H9 (cell line): ENCODE data around the gene PPFIBP2. TPM values are rescaled to one million over a fixed set of nuclear protein-coding genes. Genes with fewer than 3 reads are reported as not detected.

Source experiments
- DNase-seq: peaks from one replicate; pipeline ENCODE4 v3.0.0-alpha.2; 2017
- H2AFZ ChIP-seq: one replicate; pipeline ENCODE4 v1.6.1; 2013; ENCODE audit warnings: mild to moderate bottlenecking, low read length, control low read depth, moderate library complexity
- H2AK5ac ChIP-seq: 2 replicates; pipeline ENCODE4 v1.6.1; 2013; ENCODE audit warnings: low read length, control low read depth, mixed read lengths; ENCODE audit not compliant: insufficient read length
- H2BK120ac ChIP-seq: one replicate; pipeline ENCODE4 v1.6.1; 2013; ENCODE audit warnings: low read depth, mild to moderate bottlenecking, low read length, control low read depth, inconsistent platforms; ENCODE audit not compliant: poor library complexity, severe bottlenecking
- H2BK12ac ChIP-seq: 2 replicates; pipeline ENCODE4 v1.6.1; 2013; ENCODE audit warnings: low read length, control low read depth, mixed read lengths, low read depth; ENCODE audit not compliant: insufficient read length
- H2BK15ac ChIP-seq: 2 replicates; pipeline ENCODE4 v1.6.1; 2013; ENCODE audit warnings: low read depth, low read length, control low read depth
- H2BK20ac ChIP-seq: one replicate; pipeline ENCODE4 v1.6.1; 2013; ENCODE audit warnings: low read depth, mild to moderate bottlenecking, low read length, control low read depth, inconsistent platforms; ENCODE audit not compliant: poor library complexity, severe bottlenecking
- H2BK5ac ChIP-seq: 2 replicates; pipeline ENCODE4 v1.6.1; 2013; ENCODE audit warnings: low read length, control low read depth, mixed read lengths; ENCODE audit not compliant: insufficient read length
- H3K14ac ChIP-seq: 2 replicates; pipeline ENCODE4 v1.6.1; 2013; ENCODE audit warnings: low read length, control low read depth; ENCODE audit not compliant: insufficient read depth
- H3K18ac ChIP-seq: 2 replicates; pipeline ENCODE4 v1.6.1; 2013; ENCODE audit warnings: low read depth, mild to moderate bottlenecking, mixed read lengths, low read length, control low read depth; ENCODE audit not compliant: insufficient read length
- H3K23ac ChIP-seq: 2 replicates; pipeline ENCODE4 v1.6.1; 2013; ENCODE audit warnings: low read length, control low read depth, mixed read lengths, low read depth; ENCODE audit not compliant: insufficient read length
- H3K23me2 ChIP-seq: 2 replicates; pipeline ENCODE4 v1.6.1; 2013; ENCODE audit warnings: low read depth, mild to moderate bottlenecking, mixed read lengths, low read length, control low read depth; ENCODE audit not compliant: insufficient read length, poor library complexity, severe bottlenecking
- H3K27ac ChIP-seq: 2 replicates; pipeline ENCODE4 v1.5.1; 2013; ENCODE audit warnings: low read length, control low read depth, mixed read lengths, low read depth; ENCODE audit not compliant: insufficient read length
- H3K27me3 ChIP-seq: 2 replicates; pipeline ENCODE4 v1.6.1; 2013; ENCODE audit warnings: low read length, control low read depth, inconsistent platforms; ENCODE audit not compliant: insufficient read depth
- H3K4ac ChIP-seq: 2 replicates; pipeline ENCODE4 v1.6.1; 2013; ENCODE audit warnings: low read depth, mild to moderate bottlenecking, control low read depth, inconsistent platforms, low read length, moderate library complexity
- H3K4me1 ChIP-seq: 2 replicates; pipeline ENCODE4 v1.6.1; 2013; ENCODE audit warnings: low read length, control low read depth, inconsistent platforms; ENCODE audit not compliant: insufficient read depth
- H3K4me2 ChIP-seq: 2 replicates; pipeline ENCODE4 v1.6.1; 2013; ENCODE audit warnings: low read length, control low read depth, mixed read lengths; ENCODE audit not compliant: insufficient read length, insufficient read depth
- H3K56ac ChIP-seq: 2 replicates; pipeline ENCODE4 v1.6.1; 2013; ENCODE audit warnings: low read depth, mild to moderate bottlenecking, mixed read lengths, low read length, control low read depth; ENCODE audit not compliant: insufficient read length
- H3K79me1 ChIP-seq: 2 replicates; pipeline ENCODE4 v1.6.1; 2013; ENCODE audit warnings: low read depth, mild to moderate bottlenecking, moderate library complexity, low read length, control low read depth, inconsistent platforms; ENCODE audit not compliant: insufficient read depth, poor library complexity, severe bottlenecking
- H3K79me2 ChIP-seq: 2 replicates; pipeline ENCODE4 v1.6.1; 2013; ENCODE audit warnings: low read length, control low read depth, inconsistent platforms; ENCODE audit not compliant: insufficient read depth
- H3K9ac ChIP-seq: 2 replicates; pipeline ENCODE4 v1.6.1; 2013; ENCODE audit warnings: low read length, control low read depth, mixed read lengths; ENCODE audit not compliant: insufficient read length; ENCODE audit errors: extremely low read depth
- H3K9me3 ChIP-seq: one replicate; pipeline ENCODE4 v1.6.1; 2013; ENCODE audit warnings: low read depth, low read length, inconsistent platforms; ENCODE audit not compliant: control insufficient read depth
- H3T11ph ChIP-seq: one replicate; pipeline ENCODE4 v1.6.1; 2013; ENCODE audit warnings: mild to moderate bottlenecking, low read length, control low read depth, inconsistent platforms
- H4K20me1 ChIP-seq: one replicate; pipeline ENCODE4 v1.6.1; 2013; ENCODE audit not compliant: control insufficient read depth, insufficient read length, insufficient read depth
- H4K5ac ChIP-seq: 2 replicates; pipeline ENCODE4 v1.6.1; 2013; ENCODE audit warnings: low read depth, mild to moderate bottlenecking, mixed read lengths, low read length, control low read depth; ENCODE audit not compliant: insufficient read length
- H4K8ac ChIP-seq: replicated peaks from 2 replicates; pipeline ENCODE4 v1.6.1; 2013; ENCODE audit warnings: low read length, control low read depth, mixed read lengths, low read depth; ENCODE audit not compliant: insufficient read length
- H4K91ac ChIP-seq: 2 replicates; pipeline ENCODE4 v1.6.1; 2013; ENCODE audit warnings: low read depth, mild to moderate bottlenecking, moderate library complexity, mixed read lengths, low read length, control low read depth; ENCODE audit not compliant: insufficient read length
- H3K27ac Mint-ChIP-seq, 3 experiments: 2 replicates in 2 of 3; 3 replicates in 1 of 3; pipeline ENCODE4 v1.8.0; 2020 to 2021; ENCODE audit warnings: mixed read lengths in 3 of 3, mild to moderate bottlenecking in 1 of 3, moderate library complexity in 1 of 3
- H3K27me3 Mint-ChIP-seq: 2 replicates; pipeline ENCODE4 v1.8.0; 2021; ENCODE audit warnings: low read depth, mild to moderate bottlenecking, moderate library complexity, mixed read lengths
- H3K36me3 Mint-ChIP-seq, 3 experiments: 2 replicates in 2 of 3; 3 replicates in 1 of 3; pipeline ENCODE4 v1.8.0; 2020 to 2021; ENCODE audit warnings: low read depth in 3 of 3, mixed read lengths in 3 of 3; ENCODE audit not compliant: insufficient read depth in 1 of 3
- H3K4me1 Mint-ChIP-seq, 2 experiments: 2 replicates each; pipeline ENCODE4 v1.8.0; 2020; ENCODE audit warnings: mixed read lengths in 2 of 2
- H3K4me3 Mint-ChIP-seq, 2 experiments: 2 replicates in 1 of 2; 3 replicates in 1 of 2; pipeline ENCODE4 v1.8.0; 2020 to 2021; ENCODE audit warnings: mild to moderate bottlenecking in 2 of 2, mixed read lengths in 2 of 2, moderate library complexity in 1 of 2
- H3K9me3 Mint-ChIP-seq, 2 experiments: 2 replicates in 1 of 2; 3 replicates in 1 of 2; pipeline ENCODE4 v1.8.0; 2020; ENCODE audit warnings: mild to moderate bottlenecking in 2 of 2, mixed read lengths in 2 of 2, moderate library complexity in 1 of 2
- WGBS: extraction: QIAGEN DNeasy Blood & Tissue Kit; methylation state at CpG from one replicate; pipeline ENCODE4 v1.1.7; 2013; ENCODE audit warnings: missing lambda C conversion rate, low lambda C conversion rate, mixed read lengths; ENCODE audit not compliant: insufficient read length; ENCODE audit errors: extremely low coverage; 5-methylcytosine and 5-hydroxymethylcytosine counted together
- total RNA-seq: library from RNA; stranded (reverse); gene quantifications from 2 replicates; pipeline ENCODE4 v1.2.1, GENCODE V29; 2021
- TF ChIP-seq, protein P1 (sequence below): fragments of 200-600 bp; sonication (generic); conservative IDR thresholded peaks from 3 replicates; pipeline ENCODE4 v1.8.0; 2021; ENCODE audit warnings: antibody characterized with exemption, mild to moderate bottlenecking

The PPFIBP2 gene
- total RNA-seq, 1 experiment from 2014 or later, result 8.3 TPM

DNA sequence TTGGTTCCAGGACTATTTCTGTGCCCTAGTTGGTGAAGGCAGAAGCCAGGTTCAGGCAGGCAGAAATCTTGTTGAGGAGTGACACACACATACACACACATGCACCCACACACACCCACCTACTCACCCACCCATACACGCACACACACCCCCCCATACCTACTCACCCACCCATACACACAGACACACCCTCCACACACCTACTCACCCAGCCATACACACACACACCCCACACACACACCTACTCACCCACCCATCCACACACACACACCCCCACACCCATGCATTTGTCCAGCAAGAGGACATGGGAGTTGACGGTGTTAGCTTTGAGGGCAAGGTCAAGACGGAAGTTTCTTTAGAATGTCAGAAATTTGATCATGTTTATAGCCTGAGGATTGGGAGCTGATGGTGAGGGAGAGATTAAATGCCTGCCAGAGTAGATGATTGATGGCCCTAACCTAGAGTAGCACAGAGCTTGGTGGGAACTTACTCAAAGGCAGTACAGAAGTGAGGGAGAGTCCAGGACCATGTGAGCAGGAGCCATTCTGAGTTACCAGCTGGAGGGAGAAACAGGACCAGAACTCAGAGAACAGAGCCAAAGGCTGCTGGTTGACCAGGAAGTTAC is 90.6 kb downstream of the PPFIBP2 start:
- H3K4me1 Mint-ChIP-seq, result peaks cover 6 to 9% of the 10 kb centered on the region in 2 experiments; a peak in 3 of 4 replicates
- DNase-seq, result no peak
- no peak overlapping the region for H2BK12ac ChIP-seq
- no peak overlapping the region for H2AK5ac ChIP-seq
- H2BK20ac ChIP-seq, result no peak overlapping the region
- no peak overlapping the region for H4K5ac ChIP-seq
- H3K9me3 ChIP-seq, result no peaks in the 10 kb centered on the region
- H3K4ac ChIP-seq, result no peak overlapping the region
- no peaks in the 10 kb centered on the region for H3K79me2 ChIP-seq
- no peak overlapping the region for H3K56ac ChIP-seq
- no peak overlapping the region for H3K27ac ChIP-seq
- no peak overlapping the region for H3K23ac ChIP-seq
- H4K91ac ChIP-seq, result no peak overlapping the region
- H2BK5ac ChIP-seq, result no peak overlapping the region
- H2AFZ ChIP-seq, result no peak overlapping the region
- no peak overlapping the region for H3K27ac Mint-ChIP-seq
- no peak overlapping the region for H3K4me2 ChIP-seq
- H3K9ac ChIP-seq, result no peak overlapping the region
- H3K79me1 ChIP-seq, result no peaks in the 10 kb centered on the region
- H3K36me3 Mint-ChIP-seq, result peaks cover 0 to 9% (median 2%) of the 10 kb centered on the region in 3 experiments; a peak in 4 of 7 replicates
- H3K14ac ChIP-seq, result no peak overlapping the region; the same call in 1 of the 2 replicates
- WGBS, result no CpG with 5 or more reads among the region's 3 CpGs
- TF ChIP-seq, protein P1, sequence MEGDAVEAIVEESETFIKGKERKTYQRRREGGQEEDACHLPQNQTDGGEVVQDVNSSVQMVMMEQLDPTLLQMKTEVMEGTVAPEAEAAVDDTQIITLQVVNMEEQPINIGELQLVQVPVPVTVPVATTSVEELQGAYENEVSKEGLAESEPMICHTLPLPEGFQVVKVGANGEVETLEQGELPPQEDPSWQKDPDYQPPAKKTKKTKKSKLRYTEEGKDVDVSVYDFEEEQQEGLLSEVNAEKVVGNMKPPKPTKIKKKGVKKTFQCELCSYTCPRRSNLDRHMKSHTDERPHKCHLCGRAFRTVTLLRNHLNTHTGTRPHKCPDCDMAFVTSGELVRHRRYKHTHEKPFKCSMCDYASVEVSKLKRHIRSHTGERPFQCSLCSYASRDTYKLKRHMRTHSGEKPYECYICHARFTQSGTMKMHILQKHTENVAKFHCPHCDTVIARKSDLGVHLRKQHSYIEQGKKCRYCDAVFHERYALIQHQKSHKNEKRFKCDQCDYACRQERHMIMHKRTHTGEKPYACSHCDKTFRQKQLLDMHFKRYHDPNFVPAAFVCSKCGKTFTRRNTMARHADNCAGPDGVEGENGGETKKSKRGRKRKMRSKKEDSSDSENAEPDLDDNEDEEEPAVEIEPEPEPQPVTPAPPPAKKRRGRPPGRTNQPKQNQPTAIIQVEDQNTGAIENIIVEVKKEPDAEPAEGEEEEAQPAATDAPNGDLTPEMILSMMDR, result no peak
- H3K23me2 ChIP-seq, result no peaks in the 10 kb centered on the region
- H3K18ac ChIP-seq, result peak overlapping the region; percentile 7
- no peak overlapping the region for H4K8ac ChIP-seq
- H3K27me3 Mint-ChIP-seq, result no peaks in the 10 kb centered on the region
- H3T11ph ChIP-seq, result no peak overlapping the region
- no peaks in the 10 kb centered on the region for H3K4me1 ChIP-seq
- no peak overlapping the region for H3K4me3 Mint-ChIP-seq
- H2BK120ac ChIP-seq, result no peak overlapping the region
- no peak overlapping the region for H2BK15ac ChIP-seq
- no peaks in the 10 kb centered on the region for H4K20me1 ChIP-seq
- no peaks in the 10 kb centered on the region for H3K9me3 Mint-ChIP-seq
- H3K27me3 ChIP-seq, result no peaks in the 10 kb centered on the region; the same call in 1 of the 2 replicates
